ENCODE results near the gene FSTL5. TPM values are rescaled to one million over a fixed set of nuclear protein-coding genes. Genes with fewer than 3 reads are reported as not detected.

Gene FSTL5
- total RNA-seq, 1 experiment from 2014 or later: not detected

DNA sequence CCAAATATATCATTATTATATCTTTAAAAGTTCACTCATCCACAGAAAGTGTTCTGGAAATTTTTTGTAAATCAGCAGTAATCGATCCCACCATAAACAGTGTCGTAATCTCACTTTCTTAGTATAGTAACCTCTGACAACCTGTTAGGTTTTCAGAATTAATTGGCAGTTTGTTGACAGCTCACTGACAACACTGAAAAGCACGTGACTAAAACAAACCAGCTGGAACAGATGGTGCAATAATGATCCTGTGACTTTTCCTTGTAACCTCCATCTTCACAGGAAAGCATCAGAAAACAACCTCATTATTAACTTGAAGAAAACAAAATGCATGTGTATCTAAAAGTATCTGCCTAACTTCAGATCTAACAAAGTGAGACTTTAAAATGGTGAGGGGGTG is 48.5 kb downstream of the FSTL5 start:
- H4K20me1 ChIP-seq (ENCODE audit: insufficient read depth): no peaks in the 10 kb centered on the region
- H3K9me2 ChIP-seq (ENCODE audit: insufficient read depth): no peaks in the 10 kb centered on the region; the same call in 1 of the 2 replicates
- no peak overlapping the region for H3K4me2 ChIP-seq (ENCODE audit: low read length)
- no peak for ATAC-seq
- TF ChIP-seq ZFX (IDR thresholded peaks at IDR 0.05): no peak
- no peak for TF ChIP-seq JUND (IDR thresholded peaks at IDR 0.05)
- TF ChIP-seq, protein P1, sequence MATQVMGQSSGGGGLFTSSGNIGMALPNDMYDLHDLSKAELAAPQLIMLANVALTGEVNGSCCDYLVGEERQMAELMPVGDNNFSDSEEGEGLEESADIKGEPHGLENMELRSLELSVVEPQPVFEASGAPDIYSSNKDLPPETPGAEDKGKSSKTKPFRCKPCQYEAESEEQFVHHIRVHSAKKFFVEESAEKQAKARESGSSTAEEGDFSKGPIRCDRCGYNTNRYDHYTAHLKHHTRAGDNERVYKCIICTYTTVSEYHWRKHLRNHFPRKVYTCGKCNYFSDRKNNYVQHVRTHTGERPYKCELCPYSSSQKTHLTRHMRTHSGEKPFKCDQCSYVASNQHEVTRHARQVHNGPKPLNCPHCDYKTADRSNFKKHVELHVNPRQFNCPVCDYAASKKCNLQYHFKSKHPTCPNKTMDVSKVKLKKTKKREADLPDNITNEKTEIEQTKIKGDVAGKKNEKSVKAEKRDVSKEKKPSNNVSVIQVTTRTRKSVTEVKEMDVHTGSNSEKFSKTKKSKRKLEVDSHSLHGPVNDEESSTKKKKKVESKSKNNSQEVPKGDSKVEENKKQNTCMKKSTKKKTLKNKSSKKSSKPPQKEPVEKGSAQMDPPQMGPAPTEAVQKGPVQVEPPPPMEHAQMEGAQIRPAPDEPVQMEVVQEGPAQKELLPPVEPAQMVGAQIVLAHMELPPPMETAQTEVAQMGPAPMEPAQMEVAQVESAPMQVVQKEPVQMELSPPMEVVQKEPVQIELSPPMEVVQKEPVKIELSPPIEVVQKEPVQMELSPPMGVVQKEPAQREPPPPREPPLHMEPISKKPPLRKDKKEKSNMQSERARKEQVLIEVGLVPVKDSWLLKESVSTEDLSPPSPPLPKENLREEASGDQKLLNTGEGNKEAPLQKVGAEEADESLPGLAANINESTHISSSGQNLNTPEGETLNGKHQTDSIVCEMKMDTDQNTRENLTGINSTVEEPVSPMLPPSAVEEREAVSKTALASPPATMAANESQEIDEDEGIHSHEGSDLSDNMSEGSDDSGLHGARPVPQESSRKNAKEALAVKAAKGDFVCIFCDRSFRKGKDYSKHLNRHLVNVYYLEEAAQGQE (IDR thresholded peaks at IDR 0.05; ENCODE audit: low read depth): no peak
- TF ChIP-seq, protein P2, sequence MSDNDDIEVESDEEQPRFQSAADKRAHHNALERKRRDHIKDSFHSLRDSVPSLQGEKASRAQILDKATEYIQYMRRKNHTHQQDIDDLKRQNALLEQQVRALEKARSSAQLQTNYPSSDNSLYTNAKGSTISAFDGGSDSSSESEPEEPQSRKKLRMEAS (IDR thresholded peaks at IDR 0.05): no peak
- TF ChIP-seq, protein P3, sequence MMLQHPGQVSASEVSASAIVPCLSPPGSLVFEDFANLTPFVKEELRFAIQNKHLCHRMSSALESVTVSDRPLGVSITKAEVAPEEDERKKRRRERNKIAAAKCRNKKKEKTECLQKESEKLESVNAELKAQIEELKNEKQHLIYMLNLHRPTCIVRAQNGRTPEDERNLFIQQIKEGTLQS (IDR thresholded peaks at IDR 0.05): no peak
- no peak for TF ChIP-seq SRF (IDR thresholded peaks at IDR 0.05; ENCODE audit: low read depth)
- no peak for TF ChIP-seq SIN3A (IDR thresholded peaks at IDR 0.05; ENCODE audit: low read depth)
- no peak for TF ChIP-seq POLR2AphosphoS5 (IDR thresholded peaks at IDR 0.05; ENCODE audit: low read depth, low read length)
- TF ChIP-seq EGR1 (IDR thresholded peaks at IDR 0.05; ENCODE audit: low read depth): no peak
- TF ChIP-seq ELF1 (IDR thresholded peaks at IDR 0.05; ENCODE audit: borderline replicate concordance, low read depth): no peak
- no peak for TF ChIP-seq POLR2A (IDR thresholded peaks at IDR 0.05; ENCODE audit: borderline replicate concordance, extremely low read depth, insufficient read depth, insufficient read length)
- DNase-seq (ENCODE audit: low read depth, low spot score): no peak
- H3K27ac ChIP-seq (ENCODE audit: low read depth, low read length): no peak overlapping the region
- no peak overlapping the region for H3K9ac ChIP-seq (ENCODE audit: low read length)
- H3K27me3 ChIP-seq (ENCODE audit: insufficient read depth, low read length): no peaks in the 10 kb centered on the region
- intact Hi-C loops (cut with micrococcal nuclease): no loop called here
- no peak overlapping the region for H3K4me3 ChIP-seq (replicated peaks in 1 of 2; ENCODE audit: low read depth in 1 of 2, low read length in 2 of 2)
- H3K36me3 ChIP-seq (ENCODE audit: control insufficient read depth in 1 of 2, insufficient read depth in 2 of 2, low read length in 2 of 2): no peaks in the 10 kb centered on the region
- no TSS peak for BruUV-seq (replicated peaks)
- RAD21 ChIA-PET (ENCODE audit: low non-redundant PET in 1 of 2, low total read pairs in 2 of 2, uncharacterized antibody in 2 of 2, unreplicated experiment in 2 of 2): no interaction called here
- no peaks in the 10 kb centered on the region for H3K4me1 ChIP-seq (ENCODE audit: control insufficient read depth in 1 of 2, insufficient read depth in 2 of 2, low read length in 2 of 2)
- POLR2A ChIA-PET: no interaction called here
- no peaks in the 10 kb centered on the region for H3K79me2 ChIP-seq (ENCODE audit: insufficient read depth, low read length)
- H2AFZ ChIP-seq (ENCODE audit: low read depth, low read length, poor library complexity, severe bottlenecking): no peak overlapping the region
- H3K9me3 ChIP-seq (ENCODE audit: control insufficient read depth in 1 of 2, insufficient read depth in 1 of 2, low read depth in 1 of 2, low read length in 2 of 2): no peaks in the 10 kb centered on the region
- CTCF ChIA-PET: no interaction called here
